SHP77 treated with DMSO at 0.1 percent for 48 hours (cell line): ENCODE results near the gene EXO5.
"Not testable (repeated sequence)": the region's sequence is repeated elsewhere in the genome, so short reads cannot be mapped to it uniquely, and the experiment has no call there.

ENCODE experiments used
- DNase-seq: peaks from one replicate; lab custom pipeline; 2025; lab: John Stamatoyannopoulos, UW

Gene EXO5

GRCh38 chr1:40554807-40555206, 46.2 kb downstream of the EXO5 start:
- not testable (repeated sequence) for DNase-seq

- DNase-seq: no peak
These were observed 47.6 kb downstream of the EXO5 start for GRCh38 chr1:40556121-40556520.

- DNase-seq: not testable (repeated sequence)
These were observed 49.7 kb downstream of the EXO5 start for GRCh38 chr1:40558241-40558640.

GRCh38 chr1:40562185-40562584, 53.6 kb downstream of the EXO5 start:
- no peak for DNase-seq

DNA sequence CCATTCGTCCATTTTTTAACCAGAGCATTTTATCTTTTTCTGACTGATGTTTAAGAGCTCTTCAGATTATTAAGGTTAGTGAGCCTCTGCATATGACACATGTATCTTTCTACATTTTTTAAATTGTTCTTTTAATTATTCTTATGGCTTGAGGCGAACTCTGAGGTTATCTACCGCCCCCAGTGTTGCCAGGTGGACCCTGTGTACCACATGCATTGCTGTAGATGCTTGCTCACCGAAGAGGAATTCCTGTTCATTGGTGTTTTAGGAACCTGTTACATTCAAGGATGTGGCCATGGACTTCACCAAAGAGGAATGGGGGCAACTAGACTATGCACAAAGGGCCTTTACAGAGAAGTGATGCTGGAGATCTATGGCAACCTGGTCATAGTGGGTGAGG, 54.7 kb downstream of the EXO5 start:
- no peak for DNase-seq

DNA sequence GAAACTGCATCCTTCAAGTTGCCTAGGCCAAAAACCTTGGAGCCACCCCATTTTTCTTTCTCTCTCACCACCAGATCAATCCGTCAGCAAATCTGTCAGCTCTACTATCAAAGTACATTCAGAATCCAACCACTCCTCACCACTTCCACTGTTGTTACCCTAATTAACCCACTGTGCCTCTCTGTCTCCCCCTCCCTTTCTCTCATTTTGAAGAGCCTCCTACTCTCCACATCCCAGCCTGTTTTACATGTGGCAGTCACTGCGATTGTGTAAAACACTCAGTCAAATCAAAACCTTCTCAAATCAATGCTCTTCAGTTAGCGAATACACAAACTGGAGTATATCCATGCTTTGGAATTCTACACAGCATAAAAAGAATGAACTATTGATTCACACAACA, 55.9 kb downstream of the EXO5 start:
- no peak for DNase-seq

DNA sequence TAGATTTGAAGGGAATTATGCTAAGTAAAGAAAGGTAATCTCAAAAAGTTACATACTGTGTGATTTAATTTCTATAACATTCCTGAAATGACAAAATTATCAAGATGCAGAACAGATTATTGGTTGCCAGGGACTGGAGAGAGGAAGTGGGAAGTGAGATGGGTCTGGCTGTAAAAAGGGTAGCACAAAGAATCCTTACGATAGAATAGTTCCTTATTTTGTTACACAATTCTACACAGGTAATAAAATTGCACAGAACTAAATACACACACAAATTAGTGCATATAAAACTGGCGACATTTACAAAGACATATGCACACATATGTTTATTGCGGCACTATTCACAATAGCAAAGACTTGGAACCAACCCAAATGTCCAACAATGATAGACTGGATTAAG, 56.3 kb downstream of the EXO5 start:
- no peak for DNase-seq
